T-helper 2 cell treated with Interferon-gamma antibody and Interleukin-4, amounts not matched to agents 5 μg/mL and 100 μg/mL, for 36 hours (primary cell): ENCODE data around the gene TEC.

Experiments
- DNase-seq: peaks from one replicate; pipeline ENCODE4 v3.0.0; 2021; ENCODE audit warnings: low spot score
- H3K27ac Mint-ChIP-seq: one replicate; pipeline ENCODE4 v1.8.0; 2021; ENCODE audit warnings: mild to moderate bottlenecking, mixed read lengths
- H3K27me3 Mint-ChIP-seq: one replicate; pipeline ENCODE4 v1.8.0; 2021; ENCODE audit warnings: low read depth, mixed read lengths
- H3K36me3 Mint-ChIP-seq: one replicate; pipeline ENCODE4 v1.8.0; 2021; ENCODE audit warnings: low read depth, mixed read lengths
- H3K4me1 Mint-ChIP-seq: one replicate; pipeline ENCODE4 v1.8.0; 2021; ENCODE audit warnings: low read depth, mixed read lengths
- H3K4me3 Mint-ChIP-seq: one replicate; pipeline ENCODE4 v1.8.0; 2022; ENCODE audit warnings: mild to moderate bottlenecking, moderate library complexity, mixed read lengths
- H3K9me3 Mint-ChIP-seq: one replicate; pipeline ENCODE4 v1.8.0; 2021; ENCODE audit warnings: mixed read lengths

TEC gene

GRCh38 chr4:48216563-48216962 is 53.1 kb downstream of the TEC start:
- H3K36me3 Mint-ChIP-seq: no peaks in the 10 kb centered on the region
- H3K27ac Mint-ChIP-seq: no peak overlapping the region
- peaks cover 17% of the 10 kb centered on the region for H3K4me1 Mint-ChIP-seq
- no peaks in the 10 kb centered on the region for H3K27me3 Mint-ChIP-seq
- DNase-seq: no peak
- no peak overlapping the region for H3K4me3 Mint-ChIP-seq
- no peaks in the 10 kb centered on the region for H3K9me3 Mint-ChIP-seq

- H3K27me3 Mint-ChIP-seq: no peaks in the 10 kb centered on the region
- H3K36me3 Mint-ChIP-seq: no peaks in the 10 kb centered on the region
- no peak overlapping the region for H3K4me3 Mint-ChIP-seq
- peaks cover 17% of the 10 kb centered on the region for H3K4me1 Mint-ChIP-seq
- H3K9me3 Mint-ChIP-seq: no peaks in the 10 kb centered on the region
- no peak overlapping the region for H3K27ac Mint-ChIP-seq
- no peak for DNase-seq
These were observed 53.7 kb downstream of the TEC start for GRCh38 chr4:48215977-48216376.

GRCh38 chr4:48212165-48212564 is 57.5 kb downstream of the TEC start:
- peak overlapping the region; percentile 42 for H3K27ac Mint-ChIP-seq
- H3K36me3 Mint-ChIP-seq: no peaks in the 10 kb centered on the region
- peaks cover 22% of the 10 kb centered on the region for H3K4me1 Mint-ChIP-seq
- peak; percentile 13 for DNase-seq
- peak overlapping the region; percentile 41 for H3K4me3 Mint-ChIP-seq
- H3K27me3 Mint-ChIP-seq: no peaks in the 10 kb centered on the region
- no peaks in the 10 kb centered on the region for H3K9me3 Mint-ChIP-seq

GRCh38 chr4:48210966-48211328 is 58.7 kb downstream of the TEC start:
- H3K36me3 Mint-ChIP-seq: no peaks in the 10 kb centered on the region
- DNase-seq: no peak
- H3K27ac Mint-ChIP-seq: no peak overlapping the region
- no peak overlapping the region for H3K4me3 Mint-ChIP-seq
- H3K4me1 Mint-ChIP-seq: peaks cover 18% of the 10 kb centered on the region
- no peaks in the 10 kb centered on the region for H3K27me3 Mint-ChIP-seq
- no peaks in the 10 kb centered on the region for H3K9me3 Mint-ChIP-seq

GRCh38 chr4:48205626-48206025 is 64.0 kb downstream of the TEC start:
- no peak overlapping the region for H3K4me3 Mint-ChIP-seq
- no peaks in the 10 kb centered on the region for H3K9me3 Mint-ChIP-seq
- peaks cover 7% of the 10 kb centered on the region for H3K4me1 Mint-ChIP-seq
- H3K27ac Mint-ChIP-seq: no peak overlapping the region
- no peaks in the 10 kb centered on the region for H3K36me3 Mint-ChIP-seq
- no peaks in the 10 kb centered on the region for H3K27me3 Mint-ChIP-seq
- no peak for DNase-seq

GRCh38 chr4:48205107-48205506 is 64.5 kb downstream of the TEC start:
- Mint-ChIP-seq H3K4me1 (peaks cover 1% of the 10 kb centered on the region), H3K9me3 (no peaks in the 10 kb centered on the region), H3K4me3 (no peak overlapping the region), H3K36me3 (no peaks in the 10 kb centered on the region), H3K27ac (no peak overlapping the region), H3K27me3 (no peaks in the 10 kb centered on the region)
- no peak for DNase-seq

- no peak for DNase-seq
- Mint-ChIP-seq H3K36me3 (no peaks in the 10 kb centered on the region), H3K4me3 (no peak overlapping the region), H3K4me1 (no peaks in the 10 kb centered on the region), H3K27me3 (no peaks in the 10 kb centered on the region), H3K27ac (no peak overlapping the region), H3K9me3 (no peaks in the 10 kb centered on the region)
These were observed 65.8 kb downstream of the TEC start for GRCh38 chr4:48203819-48204218.

GRCh38 chr4:48197643-48198237 is 71.9 kb downstream of the TEC start:
- no peak overlapping the region for H3K27ac Mint-ChIP-seq

GRCh38 chr4:48196758-48197504 is 72.7 kb downstream of the TEC start:
- H3K4me1 Mint-ChIP-seq: peaks cover 2% of the 10 kb centered on the region
- no peak for DNase-seq
- no peaks in the 10 kb centered on the region for H3K9me3 Mint-ChIP-seq
- no peaks in the 10 kb centered on the region for H3K27me3 Mint-ChIP-seq
- no peak overlapping the region for H3K27ac Mint-ChIP-seq
- no peak overlapping the region for H3K4me3 Mint-ChIP-seq
- no peaks in the 10 kb centered on the region for H3K36me3 Mint-ChIP-seq

More at GRCh38 chr4:48197643-48198237, 71.9 kb downstream of the TEC start:
- Mint-ChIP-seq H3K9me3 (no peaks in the 10 kb centered on the region), H3K4me3 (no peak overlapping the region), H3K36me3 (no peaks in the 10 kb centered on the region), H3K4me1 (peaks cover 2% of the 10 kb centered on the region), H3K27me3 (no peaks in the 10 kb centered on the region)
- no peak for DNase-seq

- Mint-ChIP-seq H3K4me1 (peaks cover 2% of the 10 kb centered on the region), H3K27ac (no peak overlapping the region)
These were observed 73.8 kb downstream of the TEC start for GRCh38 chr4:48195853-48196252.

GRCh38 chr4:48195374-48195773 is 74.3 kb downstream of the TEC start:
- Mint-ChIP-seq H3K27ac (no peak overlapping the region), H3K36me3 (no peaks in the 10 kb centered on the region), H3K4me3 (no peak overlapping the region), H3K4me1 (peaks cover 2% of the 10 kb centered on the region), H3K9me3 (no peaks in the 10 kb centered on the region), H3K27me3 (no peaks in the 10 kb centered on the region)
- DNase-seq: no peak

More at GRCh38 chr4:48195853-48196252, 73.8 kb downstream of the TEC start:
- Mint-ChIP-seq H3K9me3 (no peaks in the 10 kb centered on the region), H3K27me3 (no peaks in the 10 kb centered on the region), H3K4me3 (no peak overlapping the region), H3K36me3 (no peaks in the 10 kb centered on the region)
- DNase-seq: no peak

GRCh38 chr4:48194971-48195370 is 74.7 kb downstream of the TEC start:
- Mint-ChIP-seq H3K9me3 (no peaks in the 10 kb centered on the region), H3K27ac (no peak overlapping the region), H3K27me3 (no peaks in the 10 kb centered on the region), H3K4me3 (no peak overlapping the region), H3K4me1 (peaks cover 2% of the 10 kb centered on the region), H3K36me3 (no peaks in the 10 kb centered on the region)
- no peak for DNase-seq

GRCh38 chr4:48193921-48194468 is 75.6 kb downstream of the TEC start:
- no peaks in the 10 kb centered on the region for H3K9me3 Mint-ChIP-seq
- no peak for DNase-seq
- no peaks in the 10 kb centered on the region for H3K36me3 Mint-ChIP-seq
- H3K4me1 Mint-ChIP-seq: peaks cover 2% of the 10 kb centered on the region
- H3K27me3 Mint-ChIP-seq: no peaks in the 10 kb centered on the region
- H3K27ac Mint-ChIP-seq: no peak overlapping the region
- H3K4me3 Mint-ChIP-seq: no peak overlapping the region

GRCh38 chr4:48193096-48193836 is 76.4 kb downstream of the TEC start:
- no peaks in the 10 kb centered on the region for H3K27me3 Mint-ChIP-seq
- H3K36me3 Mint-ChIP-seq: no peaks in the 10 kb centered on the region
- DNase-seq: no peak
- no peak overlapping the region for H3K4me3 Mint-ChIP-seq
- no peaks in the 10 kb centered on the region for H3K9me3 Mint-ChIP-seq
- H3K27ac Mint-ChIP-seq: no peak overlapping the region
- peaks cover 2% of the 10 kb centered on the region for H3K4me1 Mint-ChIP-seq
